SU-DHL-6 (cell line): ENCODE measurements around the gene LSM8.

Source experiments
- CTCF ChIP-seq: fragments of 200-600 bp; sonication (generic); IDR thresholded peaks from one replicate; pipeline ENCODE4 v1.5.1; 2017; ENCODE audit warnings: antibody characterized with exemption, mild to moderate bottlenecking, low read length, moderate library complexity; ENCODE audit not compliant: insufficient read depth, poor library complexity, severe bottlenecking
- EZH2phosphoT487 ChIP-seq: fragments of 200-600 bp; sonication (generic), shearing (Covaris generic); conservative IDR thresholded peaks from 2 replicates; pipeline ENCODE4 v1.6.1; 2018; ENCODE audit warnings: mild to moderate bottlenecking, antibody characterized with exemption, low read length, moderate library complexity, mixed read lengths

GRCh38 chr7:118183786-118184564, at the start of gene LSM8:
- TF ChIP-seq CTCF (no peak), EZH2phosphoT487 (no peak)
